Activated naive CD8-positive, alpha-beta T cell treated with anti-CD3 and anti-CD28 coated beads, Interleukin-2, amount 50 U/mL, for 16 hours (primary cell): ENCODE results near the gene PHAF1.

Experiments used
- DNase-seq: peaks from one replicate; pipeline ENCODE4 v3.0.0-alpha.2; 2020; ENCODE audit warnings: low read depth, low spot score

The PHAF1 gene

DNA sequence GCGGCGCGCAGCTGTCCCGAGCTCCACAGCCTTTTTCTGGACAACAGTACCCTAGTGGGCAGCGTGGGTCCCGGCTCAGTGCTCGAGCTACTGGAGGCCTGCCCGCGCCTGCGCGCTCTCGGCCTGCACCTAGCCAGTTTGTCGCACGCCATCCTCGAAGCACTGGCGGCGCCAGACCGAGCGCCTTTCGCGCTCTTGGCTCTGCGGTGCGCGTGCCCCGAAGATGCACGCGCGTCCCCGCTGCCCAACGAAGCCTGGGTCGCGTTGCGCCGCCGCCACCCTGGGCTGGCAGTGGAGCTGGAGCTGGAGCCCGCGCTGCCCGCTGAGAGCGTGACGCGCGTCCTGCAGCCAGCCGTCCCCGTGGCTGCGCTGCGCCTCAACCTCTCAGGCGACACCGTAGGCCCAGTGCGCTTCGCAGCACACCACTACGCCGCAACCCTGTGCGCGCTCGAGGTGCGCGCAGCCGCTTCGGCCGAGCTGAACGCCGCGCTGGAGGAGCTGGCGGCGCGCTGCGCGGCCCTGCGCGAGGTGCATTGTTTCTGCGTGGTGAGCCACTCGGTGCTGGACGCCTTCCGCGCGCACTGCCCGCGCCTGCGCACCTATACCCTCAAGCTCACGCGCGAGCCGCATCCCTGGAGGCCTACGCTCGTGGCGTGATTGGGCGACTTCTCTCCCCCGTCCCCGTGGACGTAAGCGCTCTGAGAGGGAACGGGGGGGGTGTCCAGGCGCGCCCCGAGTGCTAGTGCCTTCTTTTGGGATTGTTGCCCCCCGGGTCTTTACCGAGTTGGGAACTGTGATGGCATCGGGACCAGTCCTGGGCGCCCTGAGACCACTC is 53.6 kb downstream of the PHAF1 start:
- DNase-seq: no peak

DNA sequence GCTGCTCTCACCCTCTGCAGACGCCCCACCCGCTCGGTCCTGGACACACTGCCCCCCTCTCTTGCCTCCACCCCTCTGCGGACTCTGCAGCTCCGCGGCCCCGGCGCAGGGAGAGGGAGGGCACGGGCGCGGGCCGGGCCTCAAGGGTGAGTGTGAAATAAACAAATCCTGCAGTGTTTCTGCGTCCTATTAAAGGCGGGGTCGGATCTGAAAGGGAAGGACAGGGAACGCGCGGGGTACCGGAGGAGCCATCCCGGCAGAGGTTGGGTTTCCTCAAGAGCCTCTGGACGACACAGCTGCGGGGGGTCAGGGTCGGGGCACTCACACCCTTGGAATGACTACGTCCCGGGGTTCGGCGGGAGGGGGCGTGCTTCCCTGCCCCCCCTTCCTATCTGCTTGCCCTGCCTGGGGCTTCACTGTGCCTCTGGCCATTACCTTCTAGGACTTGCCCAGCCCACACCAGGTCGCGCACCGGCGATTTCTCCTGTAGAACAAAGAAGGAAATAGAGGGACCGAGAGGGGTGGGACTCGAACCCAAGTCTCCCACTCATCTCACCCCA is 54.3 kb downstream of the PHAF1 start:
- no peak for DNase-seq

DNA sequence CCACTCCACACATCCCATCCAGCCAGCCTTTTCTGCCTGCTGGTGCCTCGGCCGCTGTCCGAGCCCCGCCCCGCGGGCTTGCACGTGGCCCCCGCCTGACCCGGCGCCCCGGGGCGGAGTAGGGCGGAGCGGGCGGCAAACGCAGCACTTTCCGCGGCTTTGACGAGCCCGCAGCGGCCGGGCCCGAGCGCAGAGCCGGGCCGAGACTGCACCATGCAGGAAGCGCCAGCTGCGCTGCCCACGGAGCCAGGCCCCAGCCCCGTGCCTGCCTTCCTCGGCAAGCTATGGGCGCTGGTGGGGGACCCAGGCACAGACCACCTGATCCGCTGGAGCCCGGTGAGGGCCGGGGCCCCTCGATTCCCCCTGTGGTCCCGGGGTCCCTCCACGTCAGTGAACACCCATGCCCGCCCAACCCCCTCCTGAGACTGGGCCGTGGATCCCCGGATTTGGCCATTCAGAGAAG is 54.9 kb downstream of the PHAF1 start, which contains the start of gene HSF4:
HSF4 (plus strand) TSS at position 147 of the 463 bp plus-strand sequence; CDS start at position 214, 67 bp downstream.
- DNase-seq: no peak

DNA sequence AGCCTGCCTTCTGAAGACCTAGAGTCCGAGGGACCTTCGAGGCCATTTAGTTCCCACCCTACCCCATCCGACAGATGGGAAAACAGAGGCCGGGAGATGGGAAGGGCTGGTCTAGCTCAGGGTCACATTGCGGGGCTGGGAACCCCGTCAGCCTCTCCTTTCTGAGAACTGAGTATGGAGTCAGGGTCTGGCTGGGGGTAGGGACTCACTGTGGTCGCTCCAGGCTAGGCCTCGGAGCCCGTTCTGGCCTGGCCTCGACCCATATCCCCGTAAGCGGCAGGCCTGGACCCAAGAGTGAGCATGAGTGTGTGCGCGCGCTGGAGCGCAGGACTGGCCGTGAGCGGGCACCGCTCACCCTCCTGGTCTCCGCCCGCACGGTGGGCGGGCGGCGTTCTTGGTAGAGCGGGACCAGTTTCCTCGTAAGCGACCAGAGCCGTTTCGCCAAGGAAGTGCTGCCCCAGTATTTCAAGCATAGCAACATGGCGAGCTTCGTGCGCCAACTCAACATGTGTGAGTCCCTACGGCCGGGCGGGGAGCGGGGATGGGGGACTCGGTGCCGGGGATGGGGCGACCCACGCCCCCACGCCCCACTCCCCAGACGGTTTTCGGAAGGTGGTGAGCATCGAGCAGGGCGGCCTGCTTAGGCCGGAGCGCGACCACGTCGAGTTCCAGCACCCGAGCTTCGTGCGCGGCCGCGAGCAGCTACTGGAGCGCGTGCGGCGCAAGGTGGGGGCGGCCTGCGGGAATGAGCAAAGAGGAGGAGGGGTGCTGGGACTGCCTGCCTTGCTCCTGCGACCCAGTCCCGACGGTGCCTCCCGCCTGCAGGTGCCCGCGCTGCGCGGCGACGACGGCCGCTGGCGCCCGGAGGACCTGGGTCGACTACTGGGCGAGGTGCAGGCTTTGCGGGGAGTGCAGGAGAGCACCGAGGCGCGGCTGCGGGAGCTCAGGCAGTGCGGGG is 55.7 kb downstream of the PHAF1 start:
- DNase-seq: no peak

DNA sequence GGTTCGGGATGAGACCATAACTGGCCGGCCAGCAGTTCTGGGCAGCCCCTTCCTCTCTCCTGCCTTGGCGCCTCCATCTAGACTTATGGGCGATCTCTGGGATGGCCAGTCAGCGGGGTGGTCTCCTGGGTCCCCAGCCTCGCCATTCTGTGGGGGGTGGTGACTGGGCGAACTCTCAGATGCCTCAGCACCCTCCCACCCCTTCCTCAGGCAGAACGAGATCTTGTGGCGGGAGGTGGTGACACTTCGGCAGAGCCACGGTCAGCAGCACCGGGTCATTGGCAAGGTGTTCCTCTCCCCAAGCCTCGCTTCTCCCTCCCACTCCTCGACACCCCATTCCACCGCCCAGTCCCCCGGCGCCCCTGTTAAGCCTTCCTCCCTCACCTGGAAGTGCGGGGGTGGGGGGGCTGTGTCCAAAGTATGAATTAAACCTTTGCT is 56.4 kb downstream of the PHAF1 start:
- no peak for DNase-seq

DNA sequence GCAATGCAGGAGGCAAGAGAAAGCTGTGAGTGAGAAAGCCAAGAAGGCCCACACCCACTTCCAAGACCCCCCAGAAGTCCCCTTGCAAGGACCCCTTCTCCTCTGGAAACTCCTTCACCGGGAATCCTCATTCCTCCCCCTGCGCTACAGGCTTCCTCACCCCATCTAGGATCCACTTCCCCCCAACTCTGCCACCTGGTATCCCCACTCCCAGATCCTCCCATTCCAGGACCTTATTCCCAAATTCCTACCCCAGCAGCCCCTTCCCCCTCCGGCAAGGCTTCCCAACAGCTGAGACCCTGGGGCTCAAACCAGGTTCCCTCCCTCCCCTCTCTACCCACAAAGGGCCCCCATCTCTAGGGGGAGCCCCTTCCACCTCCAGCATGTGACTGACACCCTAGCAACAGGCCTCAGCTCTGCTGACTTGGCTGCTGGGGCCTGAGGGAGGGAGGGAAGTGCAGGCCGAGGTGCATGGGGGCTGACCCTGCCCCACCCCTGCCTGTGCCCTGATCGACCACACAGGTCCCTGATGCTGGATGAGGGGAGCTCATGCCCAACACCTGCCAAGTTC is 56.9 kb downstream of the PHAF1 start:
- DNase-seq: no peak

DNA sequence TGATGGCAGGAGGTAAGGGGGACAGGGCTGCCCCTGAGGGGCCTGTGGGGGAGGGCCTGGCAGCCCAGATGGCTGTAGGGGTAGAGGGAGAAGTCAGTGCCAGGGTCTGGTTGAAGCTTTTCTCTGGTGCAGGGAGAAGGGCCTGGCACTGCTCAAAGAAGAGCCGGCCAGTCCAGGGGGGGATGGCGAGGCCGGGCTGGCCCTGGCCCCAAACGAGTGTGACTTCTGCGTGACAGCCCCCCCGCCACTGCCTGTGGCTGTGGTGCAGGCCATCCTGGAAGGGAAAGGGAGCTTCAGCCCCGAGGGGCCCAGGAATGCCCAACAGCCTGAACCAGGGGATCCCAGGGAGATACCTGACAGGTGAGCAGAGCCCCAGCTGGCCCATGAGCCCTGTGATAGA is 57.8 kb downstream of the PHAF1 start:
- DNase-seq: no peak

DNA sequence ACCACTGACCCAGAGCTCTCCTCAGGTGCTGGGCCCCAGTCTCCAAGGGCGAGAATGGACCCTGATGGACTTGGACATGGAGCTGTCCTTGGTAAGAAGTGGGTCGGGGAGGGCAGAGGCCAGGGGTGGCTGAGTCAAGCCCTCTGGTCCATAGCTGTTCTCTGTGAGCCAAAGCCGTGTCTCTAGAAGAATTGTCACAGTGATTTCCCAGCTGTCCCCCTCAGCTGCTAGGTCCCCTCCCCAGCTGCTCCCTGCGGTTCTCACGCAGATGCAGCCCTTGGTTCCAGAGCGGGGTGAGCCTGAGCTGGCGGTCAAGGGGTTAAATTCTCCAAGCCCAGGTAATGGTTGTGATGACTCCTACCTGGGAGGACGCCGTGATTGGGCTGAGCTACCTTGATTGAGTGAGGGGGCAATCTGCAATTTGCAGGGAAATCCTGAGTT is 59.3 kb downstream of the PHAF1 start:
- DNase-seq: no peak

DNA sequence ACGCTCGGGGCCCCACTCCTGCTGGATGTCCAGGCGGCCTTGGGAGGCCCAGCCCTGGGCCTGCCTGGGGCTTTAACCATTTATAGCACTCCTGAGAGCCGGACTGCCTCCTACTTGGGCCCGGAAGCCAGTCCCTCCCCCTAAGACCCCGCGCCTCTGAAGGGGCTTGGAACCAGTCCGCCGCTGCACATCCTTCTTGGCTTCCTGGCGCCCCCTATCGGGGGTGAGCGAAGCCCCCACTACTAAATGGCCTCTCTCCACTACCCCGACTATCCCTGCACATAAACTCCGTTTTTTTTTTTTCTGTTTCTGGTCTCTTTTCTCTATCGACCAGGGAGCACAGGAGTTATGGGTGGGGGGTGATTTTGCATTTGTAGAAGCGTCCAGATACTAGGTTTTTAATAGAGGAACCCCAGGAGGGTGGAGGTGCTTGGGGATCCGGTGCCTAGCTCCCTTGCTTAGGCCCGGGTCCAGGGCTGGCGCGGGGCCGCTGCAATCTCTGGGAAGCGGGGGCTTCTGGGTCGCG is 60.0 kb downstream of the PHAF1 start:
- DNase-seq: no peak

DNA sequence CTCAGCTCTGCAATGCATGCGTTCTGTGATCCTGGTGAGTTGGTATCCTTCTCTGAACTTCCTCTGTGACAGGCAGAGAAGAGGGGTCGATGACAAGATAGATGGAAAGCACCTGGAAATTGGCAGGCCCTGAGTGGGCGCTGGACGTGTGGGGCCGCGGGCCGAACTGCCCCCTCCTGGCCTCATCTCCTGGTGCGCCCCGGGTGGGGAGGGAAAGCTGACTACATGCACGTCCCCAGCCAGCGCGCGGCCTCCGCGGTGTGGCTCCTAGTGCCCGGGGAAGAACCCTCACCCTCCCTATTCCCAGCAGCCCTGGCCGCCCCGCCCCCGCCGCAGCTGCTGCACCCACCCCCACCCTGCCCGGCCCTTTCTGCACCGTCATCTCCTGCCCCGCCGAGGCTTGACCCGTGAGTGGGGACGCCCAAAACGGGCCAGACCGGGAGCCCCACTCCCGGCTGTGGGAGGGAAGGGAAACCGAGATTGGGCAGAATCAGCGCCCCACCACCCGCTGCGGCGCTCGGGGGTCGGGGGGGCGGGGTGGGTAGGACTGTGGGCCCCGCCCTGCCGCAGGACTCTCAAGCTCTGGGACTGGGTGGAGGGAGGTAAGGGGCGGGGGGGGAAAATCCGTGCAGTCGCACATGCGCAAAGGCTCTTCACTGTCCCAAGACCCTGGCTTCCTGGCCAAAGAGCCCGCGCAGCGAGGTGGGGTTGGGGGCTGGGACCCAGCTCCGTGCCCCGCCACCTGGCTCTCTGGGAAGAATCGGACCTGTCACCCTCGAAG is 60.6 kb downstream of the PHAF1 start, which contains the start of gene NOL3:
NOL3 (plus strand) TSS at position 371 of the 781 bp plus-strand sequence.
- no peak for DNase-seq

DNA sequence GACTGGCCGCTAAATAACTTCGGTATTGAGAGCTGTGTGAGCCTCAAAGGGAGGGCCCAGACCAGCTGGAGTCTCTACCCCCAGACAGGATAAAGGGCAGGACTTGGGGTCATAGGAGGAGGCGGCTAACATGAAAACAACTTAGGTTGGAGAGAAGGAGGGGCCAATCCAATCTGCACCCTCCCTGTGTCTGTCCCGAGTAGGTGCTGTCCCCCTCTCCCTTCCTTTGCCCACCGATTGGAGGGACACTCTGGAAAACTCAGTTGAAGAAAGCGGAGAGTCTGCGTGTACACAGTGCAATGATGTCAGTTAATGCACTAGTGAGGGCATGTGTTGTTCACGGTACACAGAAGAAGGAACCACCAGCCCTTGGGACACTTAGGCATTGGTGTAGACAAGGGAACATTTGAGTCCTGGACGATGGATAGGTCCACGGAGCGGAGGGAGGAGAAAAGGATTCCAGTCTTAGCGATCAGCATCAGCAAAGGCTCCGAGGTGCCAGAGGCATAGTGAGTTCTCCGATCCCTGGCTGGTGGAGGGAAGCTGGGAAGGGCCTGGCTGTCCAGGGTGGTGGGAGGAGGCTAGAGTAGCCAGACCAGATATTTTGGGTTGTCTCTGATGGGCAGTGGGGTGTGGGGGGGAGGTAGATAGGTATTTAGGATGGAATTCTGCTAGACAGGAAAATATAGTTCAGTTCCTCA is 61.4 kb downstream of the PHAF1 start:
- DNase-seq: no peak

DNA sequence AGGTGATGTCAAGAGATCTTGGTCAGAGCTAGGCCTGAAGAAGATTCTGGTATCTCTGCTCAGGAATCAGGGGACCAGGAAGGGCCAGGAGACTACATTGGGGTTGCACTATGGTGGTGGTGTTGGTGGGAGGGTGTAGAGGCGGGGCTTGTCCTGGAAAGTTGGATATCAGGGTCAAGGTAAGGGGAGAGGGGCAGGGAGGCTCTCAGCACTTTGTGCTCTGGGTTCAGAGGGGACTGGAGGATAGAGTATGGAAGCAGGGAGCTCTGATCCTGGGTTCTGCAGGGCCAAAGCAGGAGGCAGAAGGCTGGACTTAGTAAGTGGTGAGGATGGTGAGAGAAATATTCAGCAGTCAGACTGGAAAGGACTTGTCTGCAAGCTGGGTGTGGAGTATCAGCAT is 63.6 kb downstream of the PHAF1 start:
- no peak for DNase-seq

DNA sequence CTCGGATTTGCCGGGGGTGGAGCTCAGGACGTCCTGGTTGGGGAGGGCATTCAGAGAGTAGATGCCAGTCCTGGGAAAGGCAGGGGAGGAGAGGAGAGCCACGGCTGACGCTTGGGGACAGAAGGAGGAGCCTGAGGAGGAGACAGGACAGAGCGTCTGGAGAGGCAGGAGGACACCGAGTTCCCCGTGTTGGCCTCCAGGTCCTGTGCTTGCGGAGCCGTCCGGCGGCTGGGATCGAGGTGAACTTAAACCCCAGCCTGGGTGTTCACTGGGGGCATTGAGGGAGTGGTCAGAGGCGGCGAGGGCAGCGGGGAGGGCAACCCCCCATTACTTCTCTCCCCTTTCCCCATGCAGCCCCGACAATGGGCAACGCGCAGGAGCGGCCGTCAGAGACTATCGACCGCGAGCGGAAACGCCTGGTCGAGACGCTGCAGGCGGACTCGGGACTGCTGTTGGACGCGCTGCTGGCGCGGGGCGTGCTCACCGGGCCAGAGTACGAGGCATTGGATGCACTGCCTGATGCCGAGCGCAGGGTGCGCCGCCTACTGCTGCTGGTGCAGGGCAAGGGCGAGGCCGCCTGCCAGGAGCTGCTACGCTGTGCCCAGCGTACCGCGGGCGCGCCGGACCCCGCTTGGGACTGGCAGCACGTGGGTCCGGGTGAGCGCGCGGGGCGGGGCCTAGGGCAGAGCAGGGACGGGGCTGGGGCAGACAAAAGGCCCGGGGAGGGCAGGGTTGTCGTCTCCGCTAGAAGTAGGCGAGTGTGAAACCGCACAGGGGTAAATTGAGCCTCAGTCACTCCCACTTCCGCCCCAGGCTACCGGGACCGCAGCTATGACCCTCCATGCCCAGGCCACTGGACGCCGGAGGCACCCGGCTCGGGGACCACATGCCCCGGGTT is 64.3 kb downstream of the PHAF1 start:
- DNase-seq: no peak

DNA sequence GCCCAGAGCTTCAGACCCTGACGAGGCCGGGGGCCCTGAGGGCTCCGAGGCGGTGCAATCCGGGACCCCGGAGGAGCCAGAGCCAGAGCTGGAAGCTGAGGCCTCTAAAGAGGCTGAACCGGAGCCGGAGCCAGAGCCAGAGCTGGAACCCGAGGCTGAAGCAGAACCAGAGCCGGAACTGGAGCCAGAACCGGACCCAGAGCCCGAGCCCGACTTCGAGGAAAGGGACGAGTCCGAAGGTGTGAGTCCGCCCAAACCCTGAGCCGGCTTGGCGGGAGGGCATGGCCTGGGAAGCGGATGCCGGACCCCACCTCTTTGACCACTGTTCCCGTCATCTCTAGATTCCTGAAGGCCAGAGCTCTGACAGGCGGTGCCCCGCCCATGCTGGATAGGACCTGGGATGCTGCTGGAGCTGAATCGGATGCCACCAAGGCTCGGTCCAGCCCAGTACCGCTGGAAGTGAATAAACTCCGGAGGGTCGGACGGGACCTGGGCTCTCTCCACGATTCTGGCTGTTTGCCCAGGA is 65.0 kb downstream of the PHAF1 start:
- DNase-seq: no peak

DNA sequence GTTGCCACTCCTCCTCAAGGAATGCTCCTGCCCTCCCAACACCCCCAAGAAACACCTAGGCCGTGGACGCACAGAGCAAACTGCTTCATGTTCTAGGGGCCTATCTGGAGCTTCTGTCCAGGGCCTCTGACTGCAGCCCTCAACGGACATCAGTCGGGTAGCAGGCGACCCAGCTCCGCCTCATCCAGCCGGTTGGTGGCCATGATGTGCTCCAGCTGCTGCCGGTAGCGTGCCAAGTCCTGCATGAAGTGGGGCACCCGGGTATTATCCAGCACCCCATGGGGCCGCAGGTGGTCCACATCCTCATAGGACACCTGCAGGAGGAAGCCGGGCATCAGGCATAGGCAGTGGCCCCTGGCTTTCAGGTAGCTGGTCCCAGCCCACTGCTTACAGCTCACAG is 66.9 kb downstream of the PHAF1 start:
- DNase-seq: no peak

DNA sequence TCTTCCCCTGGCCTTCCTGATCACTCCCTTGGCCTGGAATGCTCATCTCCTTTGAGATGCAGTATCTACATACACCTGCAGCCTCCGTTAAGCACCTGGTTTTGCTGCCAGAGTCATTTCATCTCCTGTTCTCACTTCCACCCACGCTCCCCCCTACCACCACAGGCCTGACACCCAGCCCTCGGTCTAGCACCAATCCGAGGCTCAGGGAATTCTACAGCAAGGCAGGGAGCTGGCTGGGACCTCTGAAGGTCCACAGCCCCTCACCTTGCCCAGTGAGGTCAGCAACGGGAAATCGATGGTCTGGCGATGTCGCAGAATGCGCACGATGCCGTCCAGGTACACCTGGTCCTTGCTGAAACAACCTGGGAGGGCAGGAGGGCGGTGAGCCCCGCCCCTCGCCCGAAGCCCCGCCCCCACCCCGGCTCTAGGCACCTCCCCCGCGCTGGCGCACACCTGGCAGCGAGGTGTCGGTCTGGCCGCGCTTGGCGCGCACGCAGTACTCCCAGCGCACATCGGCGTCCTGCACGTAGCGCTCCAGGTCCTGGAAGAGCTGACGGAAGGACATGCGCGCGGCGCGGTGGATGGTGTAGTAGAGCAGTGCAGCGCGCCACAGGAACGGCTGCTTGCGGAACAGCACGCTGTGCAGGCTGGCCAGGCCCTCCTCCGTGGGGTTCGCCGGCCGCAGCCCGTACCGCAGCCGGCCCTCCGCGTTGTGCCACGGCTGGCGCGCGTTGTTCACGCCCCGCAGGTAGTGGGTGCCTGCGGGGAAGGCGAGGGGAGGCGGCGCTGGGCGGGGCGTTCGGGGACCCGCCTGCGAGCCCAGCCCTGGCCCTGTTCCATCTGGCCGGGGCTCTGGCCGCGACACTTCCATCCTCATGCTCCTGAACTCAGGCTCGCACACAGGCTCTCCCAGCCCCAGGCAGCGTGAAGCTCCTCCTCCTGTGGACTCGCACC is 68.3 kb downstream of the PHAF1 start:
- no peak for DNase-seq

DNA sequence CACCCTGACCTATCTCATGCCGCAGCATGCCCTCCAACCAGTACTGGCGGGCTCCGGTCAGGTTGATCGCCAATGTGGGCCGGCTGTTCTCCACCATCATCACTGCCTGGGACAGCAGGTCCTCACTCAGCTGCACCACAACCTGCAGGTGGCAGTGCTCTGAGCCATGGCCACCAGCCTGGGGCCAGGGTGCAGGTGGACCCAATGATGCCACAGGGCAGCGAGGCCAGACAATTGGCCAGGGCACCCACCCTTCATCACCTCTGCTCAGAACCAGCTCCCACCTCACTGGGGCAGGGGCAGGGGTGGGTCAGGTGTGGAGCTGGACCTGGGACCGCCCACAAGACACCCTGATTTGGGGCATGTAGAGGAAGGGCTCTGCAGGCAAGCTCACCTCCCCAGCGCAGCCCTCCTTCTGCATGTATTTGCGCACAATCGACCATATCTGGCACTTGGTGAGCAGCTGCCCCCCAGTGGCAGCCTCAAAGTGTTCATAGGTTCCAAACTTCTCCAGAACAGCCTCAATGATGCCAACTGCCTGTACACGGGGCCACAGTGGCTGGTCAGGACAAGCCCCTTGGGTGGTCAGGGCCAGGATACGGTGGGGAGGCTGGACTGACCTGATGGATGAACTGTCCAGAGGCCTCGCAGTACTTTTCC is 69.8 kb downstream of the PHAF1 start:
- no peak for DNase-seq
